Measurements from ENCODE around the gene FCHSD2. TPM values are rescaled to one million over a fixed set of nuclear protein-coding genes. Genes with fewer than 3 reads are reported as not detected.
"Not testable (repeated sequence)": the region's sequence is repeated elsewhere in the genome, so short reads cannot be mapped to it uniquely, and the experiment has no call there.

The FCHSD2 gene
- total RNA-seq, 1 experiment from 2014 or later, result 11.0 TPM

- DNase-seq (ENCODE audit: low spot score), result no peak
- in situ Hi-C loops (cut with HindIII; ENCODE audit: low sequenced_read_pairs), result no loop called here
Observed at GRCh38 chr11:72841397-72841796, 300.7 kb downstream of the FCHSD2 start.

- DNase-seq (ENCODE audit: low spot score), result no peak
- in situ Hi-C loops (cut with HindIII; ENCODE audit: low sequenced_read_pairs), result no loop called here
Observed at GRCh38 chr11:72840780-72841179, 301.3 kb downstream of the FCHSD2 start.

GRCh38 chr11:72838691-72839305, 303.3 kb downstream of the FCHSD2 start:
- in situ Hi-C loops (cut with HindIII; ENCODE audit: low sequenced_read_pairs), result no loop called here
- DNase-seq (ENCODE audit: low spot score), result no peak

- in situ Hi-C loops (cut with HindIII; ENCODE audit: low sequenced_read_pairs), result no loop called here
- no peak for DNase-seq (ENCODE audit: low spot score)
Observed at GRCh38 chr11:72836111-72836510, 306.0 kb downstream of the FCHSD2 start.

- in situ Hi-C loops (cut with HindIII; ENCODE audit: low sequenced_read_pairs), result no loop called here
- DNase-seq (ENCODE audit: low spot score), result no peak
Observed at GRCh38 chr11:72834905-72835304, 307.2 kb downstream of the FCHSD2 start.

DNA sequence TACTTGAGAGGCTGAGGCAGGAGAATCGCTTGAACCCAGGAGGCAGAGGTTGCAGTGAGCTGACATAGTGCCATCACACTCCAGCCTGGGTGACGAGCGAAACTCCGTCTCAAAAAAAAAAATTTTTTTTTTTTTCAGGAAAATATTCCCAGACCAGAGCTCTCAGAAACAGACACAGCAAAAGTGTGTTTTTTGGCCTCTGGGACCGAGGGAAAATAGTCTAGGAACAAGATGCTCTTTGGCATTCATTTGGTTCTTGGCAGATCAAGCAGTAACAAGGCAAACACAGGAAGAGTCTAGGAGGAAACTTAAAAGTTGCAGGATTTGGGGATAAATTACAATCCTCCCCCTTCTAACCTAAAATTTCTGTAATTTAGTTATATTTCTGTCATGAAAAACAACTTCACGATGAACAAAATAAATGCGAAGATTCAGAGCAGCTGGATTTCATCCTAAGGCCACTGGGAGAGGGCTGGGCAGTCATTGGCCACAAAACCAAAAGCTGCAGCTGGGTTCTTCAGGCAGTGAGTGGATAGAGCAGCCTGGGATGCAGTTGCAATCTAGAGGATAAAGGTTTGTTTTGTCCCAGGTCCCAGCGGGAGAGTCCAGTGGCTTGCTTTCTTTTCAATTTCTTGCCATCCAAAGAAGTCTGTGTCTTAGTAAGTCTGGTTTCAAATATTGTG, 308.2 kb downstream of the FCHSD2 start:
- in situ Hi-C loops (cut with HindIII; ENCODE audit: low sequenced_read_pairs), result no loop called here
- DNase-seq (ENCODE audit: low spot score), result peak; percentile 18

- in situ Hi-C loops (cut with HindIII; ENCODE audit: low sequenced_read_pairs), result no loop called here
- DNase-seq (ENCODE audit: low spot score), result no peak
Observed at GRCh38 chr11:72833083-72833733, 308.9 kb downstream of the FCHSD2 start.

GRCh38 chr11:72832301-72833082, 309.6 kb downstream of the FCHSD2 start:
- in situ Hi-C loops (cut with HindIII; ENCODE audit: low sequenced_read_pairs), result no loop called here
- no peak for DNase-seq (ENCODE audit: low spot score)

- DNase-seq (ENCODE audit: low spot score), result peak; percentile 89
- in situ Hi-C loops (cut with HindIII; ENCODE audit: low sequenced_read_pairs), result no loop called here
Observed at GRCh38 chr11:72831521-72832300, 310.4 kb downstream of the FCHSD2 start.

- DNase-seq (ENCODE audit: low spot score), result no peak
- in situ Hi-C loops (cut with HindIII; ENCODE audit: low sequenced_read_pairs), result no loop called here
Observed at GRCh38 chr11:72829884-72830533, 312.1 kb downstream of the FCHSD2 start.

- in situ Hi-C loops (cut with HindIII; ENCODE audit: low sequenced_read_pairs), result no loop called here
Observed at GRCh38 chr11:72829178-72829577, 312.9 kb downstream of the FCHSD2 start.

DNA sequence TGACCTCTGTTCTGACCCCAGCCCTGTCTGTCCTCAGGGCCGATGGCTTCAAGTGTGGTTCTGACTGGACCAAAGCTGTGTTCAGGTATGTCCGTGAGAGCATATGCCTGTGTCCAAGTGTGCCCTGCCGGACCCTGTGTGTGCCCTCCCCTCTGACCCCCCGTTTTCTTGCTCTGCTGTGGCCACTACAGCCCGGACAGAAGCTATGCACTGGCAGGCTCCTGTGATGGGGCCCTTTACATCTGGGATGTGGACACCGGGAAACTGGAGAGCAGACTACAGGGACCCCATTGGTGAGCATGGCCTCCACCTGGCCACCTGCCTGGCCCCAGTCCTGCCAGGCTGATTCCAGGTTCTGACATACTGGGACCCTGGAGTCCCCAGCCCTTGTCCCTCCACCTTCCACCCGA, 313.4 kb downstream of the FCHSD2 start:
- no peak for DNase-seq (ENCODE audit: low spot score)
- in situ Hi-C loops (cut with HindIII; ENCODE audit: low sequenced_read_pairs), result no loop called here

More at GRCh38 chr11:72829178-72829577, 312.9 kb downstream of the FCHSD2 start:
- DNase-seq (ENCODE audit: low spot score), result no peak

GRCh38 chr11:72828081-72828567, 314.0 kb downstream of the FCHSD2 start:
- DNase-seq (ENCODE audit: low spot score), result no peak
- in situ Hi-C loops (cut with HindIII; ENCODE audit: low sequenced_read_pairs), result no loop called here

GRCh38 chr11:72827656-72828055, 314.5 kb downstream of the FCHSD2 start:
- in situ Hi-C loops (cut with HindIII; ENCODE audit: low sequenced_read_pairs); DNase-seq (ENCODE audit: low spot score): not testable (repeated sequence)

GRCh38 chr11:72826942-72827480, 315.1 kb downstream of the FCHSD2 start:
- in situ Hi-C loops (cut with HindIII; ENCODE audit: low sequenced_read_pairs), result no loop called here
- no peak for DNase-seq (ENCODE audit: low spot score)

DNA sequence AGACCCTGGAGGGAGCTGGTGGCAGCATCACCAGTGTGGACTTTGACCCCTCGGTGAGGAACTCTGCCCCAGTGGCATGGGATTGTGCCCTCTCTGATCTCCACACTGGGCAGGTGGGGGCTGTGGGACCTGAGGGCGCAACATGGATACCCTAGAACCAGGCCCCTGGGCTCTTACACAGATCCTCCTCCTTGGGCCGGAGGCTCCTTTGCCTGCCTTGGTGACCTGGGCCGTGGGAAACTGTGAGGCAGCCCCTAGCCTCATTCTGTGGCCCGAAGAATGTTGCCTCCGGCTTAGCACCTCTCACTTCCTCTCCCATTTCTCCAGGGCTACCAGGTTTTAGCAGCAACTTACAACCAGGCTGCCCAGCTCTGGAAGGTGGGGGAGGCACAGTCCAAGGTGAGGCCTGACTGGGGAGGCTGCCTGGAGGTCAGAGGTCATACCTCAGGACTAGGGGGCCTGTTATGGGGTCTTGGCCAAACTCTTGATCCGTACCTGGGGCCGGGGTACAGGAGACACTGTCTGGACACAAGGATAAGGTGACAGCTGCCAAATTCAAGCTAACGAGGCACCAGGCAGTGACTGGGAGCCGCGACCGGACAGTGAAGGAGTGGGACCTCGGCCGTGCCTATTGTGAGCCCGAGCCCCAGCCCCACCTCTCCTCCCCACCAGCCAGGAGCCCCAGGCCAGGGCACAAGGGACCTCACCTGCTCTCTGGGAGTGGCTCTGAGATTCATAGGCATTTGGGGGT, 315.8 kb downstream of the FCHSD2 start:
- in situ Hi-C loops (cut with HindIII; ENCODE audit: low sequenced_read_pairs), result no loop called here
- DNase-seq (ENCODE audit: low spot score), result no peak

DNA sequence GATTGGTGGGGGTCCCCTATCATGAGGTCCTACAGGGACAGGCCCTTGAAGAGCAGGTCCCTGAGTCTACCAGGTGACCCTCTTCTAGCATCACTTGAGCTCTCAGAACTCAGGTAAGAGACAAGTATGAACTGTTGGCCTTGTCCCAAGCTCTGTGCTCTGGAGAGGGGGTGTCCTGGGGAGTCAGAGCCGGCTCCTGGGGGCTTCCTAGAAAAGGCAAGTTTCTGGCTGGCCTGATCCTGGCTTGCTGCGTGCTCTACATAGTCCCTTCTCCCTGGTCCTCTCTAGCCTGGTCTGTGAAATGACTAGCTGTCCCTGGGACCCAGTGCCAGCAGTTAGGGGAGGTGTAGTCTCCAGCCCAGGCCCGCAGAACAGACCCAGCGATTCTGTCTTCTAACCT, 316.5 kb downstream of the FCHSD2 start:
- in situ Hi-C loops (cut with HindIII; ENCODE audit: low sequenced_read_pairs), result no loop called here
- DNase-seq (ENCODE audit: low spot score), result no peak
